HG03196 (cell line): Measurements from ENCODE around the gene UTP15.

Experiments used
- ATAC-seq: cut with Tn5 transposase; IDR thresholded peaks from one replicate; pipeline ENCODE4 v1.9.1; 2021; ENCODE audit not compliant: unreplicated experiment

The UTP15 gene

GRCh38 chr5:73564018-73564417 is 1.5 kb upstream of the UTP15 start:
- ATAC-seq = no peak

DNA sequence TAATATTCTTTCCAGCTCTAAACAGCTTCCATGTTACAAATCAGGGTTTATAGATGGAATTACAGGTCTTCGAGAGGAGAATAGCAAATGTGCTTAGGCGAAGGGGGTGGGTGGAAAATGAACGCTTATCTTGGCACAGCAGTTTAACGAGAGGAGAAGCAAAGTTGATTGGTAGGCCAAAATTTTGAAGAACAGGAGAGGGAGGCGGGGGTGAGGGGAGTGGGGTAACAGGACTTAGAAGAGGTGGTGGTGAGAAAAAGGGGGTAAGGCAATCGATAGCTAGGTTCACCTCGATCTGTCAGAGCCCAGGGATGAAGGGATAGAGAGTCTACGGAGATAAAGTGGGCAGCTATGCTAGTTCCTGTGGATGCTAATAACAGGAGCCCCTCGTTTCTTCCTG is 868 bp upstream of the UTP15 start:
- peak; percentile 10 for ATAC-seq

GRCh38 chr5:73565969-73566547 is 515 bp downstream of the UTP15 start:
- ATAC-seq = peak; percentile 2

GRCh38 chr5:73582285-73583145 is 17.0 kb downstream of the UTP15 start:
- no peak for ATAC-seq

DNA sequence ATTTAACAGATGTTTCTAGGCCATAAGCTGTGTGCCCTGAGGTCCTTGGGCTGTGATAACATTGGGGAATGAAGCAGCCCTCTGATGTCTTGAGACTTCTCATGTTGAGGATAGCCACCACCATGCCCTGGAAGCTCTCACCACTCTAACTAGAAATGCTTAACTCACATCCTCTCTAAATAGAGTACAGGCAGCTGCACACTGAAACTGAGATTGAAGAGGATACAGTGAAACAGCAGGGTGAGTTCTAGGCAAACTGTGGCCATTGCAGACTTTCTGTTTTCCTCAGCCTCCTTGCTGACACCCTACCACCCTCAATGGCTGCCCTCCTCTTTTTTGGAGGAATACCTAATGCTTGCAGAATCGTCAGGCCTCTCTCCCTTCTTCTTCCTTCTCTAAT is 22.4 kb downstream of the UTP15 start:
- no peak for ATAC-seq

- no peak for ATAC-seq
Observed at GRCh38 chr5:73591102-73591695, 25.7 kb downstream of the UTP15 start.

DNA sequence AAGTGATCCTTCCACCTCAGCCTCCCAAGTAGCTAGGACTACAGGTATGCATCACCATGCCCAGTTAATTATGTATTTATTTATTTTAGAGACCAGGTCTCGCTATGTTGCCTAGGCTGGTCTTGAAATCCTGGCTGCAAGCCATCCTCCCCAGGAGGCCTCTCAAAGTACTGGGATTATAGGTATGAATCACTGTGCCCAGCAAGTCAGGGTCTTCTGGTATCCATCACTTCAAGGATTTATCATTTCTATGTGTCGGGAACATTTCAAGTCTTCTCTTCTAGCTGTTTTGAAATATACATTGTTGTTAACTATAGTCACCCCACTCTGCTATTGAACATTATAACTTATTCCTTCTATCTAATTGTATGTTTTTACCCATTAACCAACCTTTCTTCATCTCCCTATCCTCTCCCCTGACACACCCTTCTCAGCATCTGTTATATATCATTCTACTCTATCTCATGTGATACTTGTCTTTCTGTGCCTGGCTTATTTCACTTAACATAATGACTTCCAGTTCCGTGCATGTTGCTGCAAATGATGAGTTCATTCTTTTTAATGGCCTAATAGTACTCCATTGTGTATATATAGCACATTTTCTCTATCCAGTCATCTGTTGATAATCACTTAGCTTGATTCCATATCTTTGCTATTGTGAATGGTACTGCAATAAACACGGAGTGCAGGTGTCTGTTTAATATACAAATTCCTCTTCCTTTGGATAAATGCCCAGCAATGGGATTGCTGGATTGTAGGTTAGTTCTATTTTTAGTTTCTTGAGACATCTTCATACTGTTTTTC is 26.4 kb downstream of the UTP15 start:
- no peak for ATAC-seq

DNA sequence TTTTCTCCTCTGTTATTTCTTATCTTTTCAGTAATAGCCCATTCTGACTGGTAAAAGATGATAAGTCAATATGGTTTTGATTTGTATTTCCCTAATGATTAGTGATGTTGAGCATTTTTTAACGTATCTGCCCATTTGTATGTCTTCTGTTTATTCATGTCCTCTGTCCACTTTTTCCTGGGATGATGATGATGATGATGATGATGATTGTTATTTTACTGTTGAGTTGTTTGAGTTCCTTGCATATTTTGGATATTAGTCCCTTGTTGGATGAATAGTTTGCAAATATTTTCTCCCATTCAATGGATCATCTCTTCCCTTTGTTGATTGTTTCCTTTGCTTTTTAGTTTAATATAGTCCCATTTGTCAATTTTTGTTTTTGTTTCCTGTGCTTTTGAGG is 27.0 kb downstream of the UTP15 start:
- ATAC-seq = no peak

DNA sequence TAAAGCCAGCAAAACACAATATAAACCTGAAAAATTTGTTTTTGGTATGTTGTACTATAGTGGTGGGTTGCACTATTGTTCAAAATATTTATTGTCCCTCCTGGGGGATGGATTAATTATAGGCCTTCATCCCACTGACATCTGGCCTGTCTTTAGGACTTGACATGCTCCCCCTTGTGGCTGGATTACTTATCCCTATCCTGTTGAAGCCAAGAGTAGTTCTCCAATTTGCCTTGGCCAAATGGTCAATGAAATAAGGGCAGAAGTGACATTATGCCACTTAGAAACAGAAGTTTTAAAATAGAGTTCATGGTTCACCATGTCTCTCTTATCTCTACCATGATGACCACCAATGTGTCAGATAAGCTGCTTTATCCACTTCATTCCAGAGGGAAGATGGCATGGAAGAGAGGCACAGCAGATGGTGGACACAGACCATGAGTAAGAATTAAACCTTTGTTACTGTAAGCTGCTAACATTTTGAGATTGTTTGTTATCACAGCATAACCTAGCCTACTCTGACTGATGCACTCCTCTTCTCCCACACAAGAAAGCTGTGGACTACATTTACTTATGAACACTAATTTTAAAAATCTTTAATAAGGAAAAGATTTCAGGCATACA is 31.3 kb downstream of the UTP15 start:
- ATAC-seq = no peak

- no peak for ATAC-seq
Observed at GRCh38 chr5:73599380-73599779, 33.8 kb downstream of the UTP15 start.

DNA sequence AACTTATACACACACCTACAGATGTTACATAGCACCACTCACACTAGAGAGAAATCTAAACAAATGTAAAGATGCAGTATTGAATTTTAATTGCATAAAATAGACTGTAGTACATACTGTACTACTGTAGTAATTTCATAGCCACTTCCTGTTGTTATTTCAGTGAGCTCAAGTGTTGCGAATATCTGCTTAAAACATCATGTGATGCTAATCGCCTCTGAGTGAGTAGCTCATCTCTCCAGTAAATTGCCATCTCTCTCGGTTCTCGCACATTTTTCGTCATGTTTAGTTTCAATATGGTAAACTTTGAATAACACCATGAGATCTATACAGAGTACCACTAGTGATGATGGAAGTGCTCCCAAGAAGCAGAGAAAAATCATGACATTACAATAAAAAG is 38.5 kb downstream of the UTP15 start:
- ATAC-seq = no peak

GRCh38 chr5:73605223-73606087 is 39.9 kb downstream of the UTP15 start:
- ATAC-seq = no peak

- no peak for ATAC-seq
Observed at GRCh38 chr5:73606206-73606753, 40.7 kb downstream of the UTP15 start.

DNA sequence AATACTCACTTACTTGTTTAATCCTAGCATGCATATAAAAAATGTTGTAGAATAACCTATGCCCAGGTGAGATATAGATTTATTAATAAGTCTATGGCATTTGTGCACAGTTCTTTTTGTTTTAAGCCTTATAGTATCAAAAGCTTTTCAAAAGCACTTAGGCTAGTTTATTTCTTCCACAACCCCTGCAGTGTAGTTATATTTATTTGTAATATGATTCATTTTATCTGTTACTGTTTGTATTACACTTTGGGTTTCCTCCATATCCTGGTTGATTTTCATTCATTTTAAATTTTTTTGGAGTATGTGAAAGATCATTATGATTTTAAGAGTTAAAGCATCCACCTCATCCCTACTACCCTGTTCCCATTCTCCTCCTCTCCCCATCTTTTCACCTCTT is 41.7 kb downstream of the UTP15 start:
- ATAC-seq = no peak

GRCh38 chr5:73612799-73613198 is 47.3 kb downstream of the UTP15 start:
- ATAC-seq = no peak

- no peak for ATAC-seq
Observed at GRCh38 chr5:73615085-73615484, 49.5 kb downstream of the UTP15 start.

DNA sequence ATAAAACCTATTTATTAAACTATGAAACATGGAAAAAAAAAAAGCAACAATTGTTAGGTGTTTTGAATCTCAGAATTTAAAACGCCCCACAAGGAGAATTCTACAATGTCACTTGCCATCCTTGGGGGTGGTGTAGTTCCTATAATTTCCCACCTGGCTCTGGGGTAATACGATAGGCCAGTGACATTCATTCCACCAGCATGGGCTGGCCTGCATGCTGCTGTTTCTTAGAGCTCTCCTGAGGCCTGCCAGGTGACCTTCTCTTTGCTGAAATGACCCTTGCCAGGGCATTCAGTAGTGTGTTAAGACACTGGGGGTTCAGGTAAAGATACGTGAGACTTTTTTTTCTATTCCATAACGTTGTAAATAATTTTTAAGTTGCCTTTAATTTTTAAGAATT is 50.4 kb downstream of the UTP15 start:
- no peak for ATAC-seq

GRCh38 chr5:73617510-73618279 is 52.2 kb downstream of the UTP15 start:
- ATAC-seq = no peak
